Neural progenitor cell (in vitro differentiated cells): ENCODE measurements around the gene IZUMO3.

ENCODE experiments used
- CTCF ChIP-seq: fragments of 200-600 bp; sonication (generic); IDR thresholded peaks from 2 replicates; pipeline ENCODE4 v1.5.1; 2017; ENCODE audit warnings: antibody characterized with exemption, mild to moderate bottlenecking
- EZH2phosphoT487 ChIP-seq: fragments of 200-600 bp; sonication (generic); IDR thresholded peaks from 2 replicates; pipeline ENCODE4 v1.6.1; 2017; ENCODE audit warnings: antibody characterized with exemption

- TF ChIP-seq CTCF (no peak), EZH2phosphoT487 (no peak)
Measured at GRCh38 chr9:24504521-24504920, 41.2 kb downstream of the IZUMO3 start.
